Activated T-helper 1 cell treated with Interleukin-2 at 50 U/mL for 16 hours (primary cell): ENCODE results near the gene NFASC.

Source experiments
- DNase-seq: peaks from one replicate; pipeline ENCODE4 v3.0.0-alpha.2; 2020; ENCODE audit warnings: low read depth

The NFASC gene

DNA sequence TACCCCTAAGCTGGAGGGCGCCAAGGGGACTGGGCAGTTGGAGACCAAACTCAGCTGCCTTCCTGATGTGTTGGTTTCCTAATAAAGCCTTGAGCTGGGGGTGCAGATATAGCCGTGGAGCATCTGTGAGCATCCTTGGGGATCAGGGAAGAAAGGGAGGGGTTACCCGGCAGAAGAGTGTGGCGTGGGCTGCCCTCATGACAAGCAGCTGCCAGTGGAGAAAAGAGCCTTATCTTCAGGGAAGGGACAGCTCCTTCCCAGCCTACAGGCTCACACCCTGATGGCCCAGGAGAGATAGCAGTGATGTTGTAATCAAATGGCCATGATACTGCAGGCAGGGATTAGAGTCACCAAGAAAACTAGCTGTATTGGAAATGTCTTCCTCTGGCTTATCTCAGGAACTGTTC lies 10.8 kb upstream of the NFASC start:
- DNase-seq, result no peak

DNA sequence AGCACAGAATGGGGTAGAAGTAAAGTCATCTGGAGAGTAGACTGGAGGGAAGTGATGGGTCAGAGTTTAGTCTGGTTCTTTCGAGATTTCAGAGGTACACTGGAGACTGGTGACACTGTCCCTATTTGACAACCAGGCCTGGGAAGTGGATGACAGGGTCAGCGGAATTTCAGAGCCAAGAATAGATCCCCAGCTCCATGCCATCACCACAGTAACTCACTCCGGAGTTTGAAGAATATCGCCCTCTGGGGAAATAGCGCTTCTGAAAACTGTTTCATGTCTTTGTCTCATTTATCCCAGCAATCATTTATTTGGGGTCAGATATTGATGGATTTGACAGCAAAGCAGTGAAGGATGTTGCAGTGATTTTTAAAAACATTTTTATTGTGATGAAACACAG lies 7.6 kb upstream of the NFASC start:
- DNase-seq, result no peak

DNA sequence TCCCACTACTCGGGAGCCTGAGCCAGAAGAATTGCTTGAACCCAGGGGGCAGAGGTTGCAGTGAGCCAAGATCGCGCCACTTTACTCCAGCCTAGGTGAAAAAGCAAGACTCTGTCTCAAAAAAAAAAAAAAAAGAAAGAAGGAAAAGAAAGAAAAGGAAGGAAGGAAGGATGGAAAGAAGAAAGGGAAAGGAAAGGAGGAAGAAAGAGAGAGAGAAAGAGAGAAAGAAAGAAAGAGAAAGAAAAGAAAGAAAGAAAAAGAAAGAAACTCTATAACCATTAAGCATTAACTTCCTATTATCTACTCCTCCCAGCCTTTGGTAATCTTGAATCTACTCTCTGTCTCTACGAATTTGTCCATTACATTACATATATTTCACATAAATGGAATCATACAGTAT lies 6.9 kb upstream of the NFASC start:
- DNase-seq, result no peak

DNA sequence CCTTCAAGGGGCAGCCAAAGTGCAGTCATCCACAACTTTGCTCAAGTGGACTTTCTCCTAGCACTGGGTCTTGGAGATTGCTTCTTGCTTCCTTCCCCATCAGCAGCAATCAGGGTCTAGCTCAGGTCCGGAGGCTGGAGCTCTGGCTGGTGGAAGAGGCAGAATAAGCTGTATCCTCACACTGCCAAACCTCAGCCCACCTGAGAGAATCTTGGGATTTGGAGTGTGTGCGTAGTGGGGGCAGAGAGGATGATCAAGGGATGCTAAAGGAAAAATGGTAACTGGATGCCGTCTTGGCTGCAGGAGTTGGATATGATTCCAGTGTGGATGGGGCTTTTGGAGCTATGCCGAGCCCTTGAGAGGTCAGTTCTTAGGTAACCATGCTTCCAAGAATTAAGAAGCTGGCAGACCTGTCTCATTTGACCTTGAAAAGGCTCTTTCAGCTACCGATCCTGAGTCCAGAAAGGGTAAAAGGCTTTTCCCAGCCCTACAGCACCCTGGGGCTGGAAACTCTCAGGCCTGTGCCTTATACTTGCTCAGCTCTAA lies 4.5 kb upstream of the NFASC start:
- DNase-seq, result no peak

DNA sequence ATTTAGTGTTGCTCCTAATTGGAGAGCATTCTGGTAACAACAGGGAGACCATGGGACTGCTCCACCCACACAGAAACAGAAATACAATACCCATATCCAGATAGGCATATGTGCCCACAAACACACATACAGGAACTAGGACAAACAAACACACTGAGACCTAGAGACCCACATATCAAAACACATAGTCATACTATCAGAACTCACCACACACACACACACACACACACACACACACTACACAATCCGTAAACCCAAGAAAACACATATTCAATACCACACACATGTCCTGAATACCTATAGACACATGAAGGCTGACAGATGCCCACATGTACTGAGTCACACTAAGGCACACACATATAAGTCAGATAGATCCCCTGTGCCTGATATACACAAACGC lies 3.5 kb upstream of the NFASC start:
- DNase-seq, result no peak

DNA sequence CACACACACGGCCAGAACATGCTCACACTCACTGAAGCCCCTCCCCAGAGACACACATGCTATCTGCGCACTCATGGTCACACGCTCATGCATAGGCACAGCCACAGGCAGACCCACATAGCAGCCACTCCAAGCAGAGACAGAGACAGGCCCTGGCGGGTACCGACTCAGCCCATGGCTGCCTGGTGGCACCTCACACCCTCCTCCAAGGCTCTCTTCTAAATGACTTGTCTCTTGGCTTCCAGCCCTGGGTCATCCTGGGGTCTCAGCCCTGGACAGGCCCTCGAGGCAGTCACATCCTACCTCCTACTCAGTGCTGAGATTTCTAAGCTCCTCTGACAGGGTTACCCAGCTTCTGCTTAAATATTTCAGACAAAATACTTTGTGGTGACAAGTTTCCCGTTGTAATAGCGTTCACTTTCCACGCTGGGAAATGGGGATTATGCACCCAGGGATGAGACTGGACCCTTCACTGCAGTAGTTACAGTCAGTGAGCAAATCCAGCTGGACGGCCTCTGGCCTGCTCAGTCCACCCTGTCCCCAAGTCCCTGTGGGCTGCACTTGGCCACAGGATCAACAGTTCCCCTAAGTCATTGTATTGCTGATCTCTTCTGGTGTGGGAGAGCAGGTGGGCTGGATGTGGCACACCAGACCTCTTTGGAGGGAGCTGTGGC lies 2.9 kb upstream of the NFASC start:
- DNase-seq, result no peak

DNA sequence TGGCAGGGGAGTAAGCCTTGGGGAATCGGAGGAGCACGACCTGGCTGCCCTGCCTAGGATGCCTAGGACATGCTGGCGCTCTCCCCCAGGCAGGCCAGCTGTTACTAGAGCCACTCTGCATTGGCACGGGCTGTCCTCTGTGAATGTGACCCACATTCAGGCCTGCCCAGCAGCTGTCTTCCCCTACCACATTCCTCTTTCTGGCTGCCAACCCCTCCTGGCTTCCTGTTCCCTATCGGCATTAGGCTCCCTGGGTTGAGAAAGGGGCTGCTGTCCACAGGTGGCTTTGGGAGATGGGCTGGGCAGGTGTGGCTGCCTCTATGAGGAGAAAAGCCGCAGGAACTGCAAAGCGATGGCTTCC lies 2.3 kb upstream of the NFASC start:
- DNase-seq, result no peak

DNA sequence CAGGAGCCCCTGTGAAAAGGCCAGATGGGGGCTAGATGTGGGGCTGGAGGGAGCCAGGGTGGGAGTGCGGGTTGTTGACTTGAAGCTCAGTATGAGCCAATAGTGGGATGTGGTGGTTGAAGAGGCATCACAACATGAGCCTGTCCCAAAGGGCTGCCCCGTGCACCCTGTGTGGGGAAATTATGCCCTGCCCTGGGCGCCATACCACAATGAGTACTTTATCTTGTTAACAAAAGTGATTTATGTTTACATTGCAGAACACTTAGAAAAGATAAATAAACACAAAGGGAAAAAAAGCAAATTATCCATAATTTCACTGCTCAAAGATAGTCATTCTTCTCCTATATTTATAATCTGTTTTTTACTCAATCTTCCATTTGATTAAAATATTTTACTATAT lies 1.6 kb upstream of the NFASC start:
- no peak for DNase-seq

DNA sequence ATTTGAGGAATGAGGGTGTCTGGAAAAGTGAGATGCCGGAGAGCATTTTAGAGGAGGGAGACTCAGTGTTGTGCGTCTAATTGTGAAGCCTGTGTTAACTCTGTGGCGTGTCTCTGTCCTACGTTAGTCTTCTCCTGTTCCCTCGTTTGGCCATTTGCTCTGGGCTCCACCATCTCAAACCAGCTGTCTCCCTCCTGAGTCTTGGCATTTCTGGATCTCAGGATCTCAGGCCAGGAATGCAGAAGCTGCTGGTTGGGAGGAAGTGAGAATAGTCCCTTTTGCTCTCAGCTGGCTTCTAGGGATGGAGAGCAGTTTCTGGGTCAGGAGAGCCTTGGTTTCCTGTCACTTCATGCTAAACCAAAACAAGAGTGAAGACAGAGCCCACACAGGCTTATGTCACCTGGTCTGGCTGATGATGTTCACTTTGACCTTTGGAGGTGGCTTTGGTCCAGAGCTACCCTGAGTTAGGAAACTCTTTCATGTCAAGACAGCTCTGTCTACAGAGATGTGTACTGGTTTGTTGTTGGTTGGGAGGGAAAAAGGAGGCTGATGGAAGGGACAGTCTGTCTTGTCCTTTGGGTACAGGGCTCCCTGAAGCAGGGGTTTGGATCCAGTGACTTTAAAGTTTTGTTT lies 859 bp downstream of the NFASC start:
- DNase-seq, result no peak

DNA sequence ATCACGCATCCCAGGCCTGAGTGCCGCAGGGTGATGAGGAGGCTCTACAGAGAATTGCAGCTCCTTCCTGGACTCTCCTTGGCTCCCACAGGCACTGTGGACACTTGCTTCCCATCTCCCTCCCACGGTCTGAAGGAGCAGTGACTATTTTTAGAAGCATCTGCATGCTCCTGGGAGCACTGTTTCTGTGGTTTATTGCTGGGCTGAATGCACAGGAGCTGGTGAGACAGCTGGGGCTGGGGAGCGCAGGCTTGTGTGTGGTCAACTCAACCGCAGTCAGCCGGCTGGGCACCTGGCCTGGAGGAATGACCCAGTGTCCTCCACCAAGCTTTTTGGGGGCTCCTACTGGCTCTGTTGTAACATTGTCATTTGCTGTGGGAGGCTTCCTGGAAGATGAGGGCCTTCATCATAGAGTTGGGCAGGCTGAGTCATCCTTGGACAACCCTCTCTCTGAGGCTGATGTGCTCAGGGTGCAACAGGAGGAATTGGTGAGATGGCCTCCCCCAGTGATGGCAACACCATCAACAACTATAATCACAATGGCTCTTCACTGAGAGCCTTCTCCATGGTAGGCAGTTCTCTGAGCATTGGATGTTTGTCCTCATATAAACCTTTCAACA lies 1.7 kb downstream of the NFASC start:
- no peak for DNase-seq

DNA sequence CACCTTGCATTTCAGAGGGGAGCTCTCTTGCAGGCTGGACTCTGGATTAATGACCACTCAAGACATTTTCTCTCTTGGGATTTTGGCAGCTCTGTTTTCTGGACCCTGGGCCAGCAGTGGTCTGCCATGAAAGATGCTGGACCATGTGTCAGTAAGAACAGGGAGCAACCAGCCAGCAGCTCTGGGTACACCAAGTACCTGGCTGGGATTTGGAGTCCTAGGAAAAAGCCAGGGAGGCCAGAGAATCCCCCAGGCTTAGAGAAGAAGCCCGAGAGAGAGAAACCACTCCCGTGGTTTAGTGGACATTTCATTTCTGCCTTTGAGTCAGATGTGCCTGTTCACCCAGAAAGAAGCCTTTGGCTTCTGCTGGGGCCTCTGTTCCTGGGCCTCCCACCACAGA lies 2.5 kb downstream of the NFASC start:
- DNase-seq, result no peak

DNA sequence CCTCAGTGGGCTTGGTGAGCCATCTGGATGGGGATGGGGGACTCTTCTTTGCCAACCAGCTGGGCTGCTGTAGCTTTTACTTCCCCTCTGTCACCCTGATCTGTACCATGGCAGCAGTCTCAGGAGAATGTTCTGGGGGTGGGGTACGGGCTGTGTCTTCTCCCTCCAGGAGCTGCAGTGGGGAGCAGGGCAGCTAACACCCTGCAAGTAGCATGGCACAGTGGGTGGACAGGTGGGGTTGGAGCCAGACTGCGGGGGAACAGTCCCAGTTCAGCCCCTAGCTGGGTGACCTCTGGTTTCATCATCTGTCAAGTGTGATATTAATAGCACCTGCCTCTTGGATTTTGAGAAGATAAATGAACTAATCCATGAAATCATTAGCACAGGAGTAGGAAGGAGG lies 3.1 kb downstream of the NFASC start:
- no peak for DNase-seq

DNA sequence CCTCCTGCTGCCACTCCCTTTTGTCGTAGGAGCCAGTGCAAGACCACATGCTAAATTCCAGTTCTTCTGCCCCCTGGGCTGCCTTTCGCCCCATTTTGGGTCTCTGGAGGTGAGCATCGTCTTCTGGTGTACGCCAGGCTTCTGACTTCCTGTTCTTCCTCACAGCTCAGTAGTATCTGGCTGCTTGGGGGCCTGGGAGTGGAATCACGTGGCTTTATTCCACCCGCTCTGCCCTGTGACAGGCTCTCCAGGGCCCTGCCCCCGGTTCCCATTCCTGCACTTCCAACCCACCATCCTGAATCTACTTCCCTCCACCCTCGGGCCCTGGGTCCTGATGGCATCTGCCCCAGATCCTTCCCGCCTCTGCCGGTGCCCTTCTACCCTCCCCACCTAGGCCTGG lies 3.6 kb downstream of the NFASC start:
- no peak for DNase-seq

DNA sequence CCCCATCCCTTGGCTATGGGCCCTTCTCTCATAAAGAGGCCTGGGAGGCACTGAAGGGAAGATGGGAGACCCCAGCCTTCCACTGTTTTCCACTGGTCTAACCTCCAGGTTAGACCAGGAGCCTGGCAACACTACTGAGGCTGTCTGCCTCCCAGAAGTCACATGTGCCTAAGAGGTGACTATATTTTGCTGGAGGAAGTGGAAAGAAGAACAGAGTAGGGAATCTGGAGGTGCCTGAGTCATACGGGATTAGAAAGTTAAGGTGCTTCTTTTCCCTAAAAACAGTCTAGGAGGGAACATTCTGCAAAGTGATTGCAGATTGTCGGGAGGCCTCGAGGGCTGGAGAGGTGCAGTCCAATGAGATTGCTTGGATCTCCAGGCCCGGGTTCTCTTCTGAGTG lies 4.6 kb downstream of the NFASC start:
- DNase-seq, result no peak

DNA sequence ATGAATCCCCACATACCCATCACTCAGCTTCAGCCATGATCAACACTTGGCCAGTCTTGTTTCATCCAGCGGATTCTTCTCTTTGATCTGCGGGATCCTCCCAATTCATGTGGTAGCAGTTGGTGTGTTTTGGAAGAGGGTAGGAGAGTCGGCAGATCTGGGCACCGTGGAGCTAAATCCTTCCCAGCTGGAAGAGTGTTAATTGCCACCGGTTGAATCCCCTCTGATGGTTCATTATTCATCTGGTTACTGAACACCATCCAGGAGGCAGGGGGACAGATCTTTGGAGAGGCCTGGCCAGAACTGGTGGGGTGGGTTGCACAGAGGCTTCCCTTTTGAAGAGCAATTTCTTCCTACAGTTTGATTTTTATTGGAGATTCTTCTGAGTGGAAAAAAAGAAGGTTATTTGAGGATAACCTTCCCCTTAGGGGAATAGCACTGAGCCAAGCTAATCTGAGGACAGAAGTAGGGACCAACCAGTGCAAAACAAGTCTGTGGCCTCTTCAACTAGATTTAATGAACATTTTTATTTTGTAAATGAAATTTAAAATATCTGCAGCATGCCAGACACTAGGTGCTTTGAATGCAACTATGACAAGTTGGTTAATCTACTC lies 8.1 kb downstream of the NFASC start:
- DNase-seq, result no peak

DNA sequence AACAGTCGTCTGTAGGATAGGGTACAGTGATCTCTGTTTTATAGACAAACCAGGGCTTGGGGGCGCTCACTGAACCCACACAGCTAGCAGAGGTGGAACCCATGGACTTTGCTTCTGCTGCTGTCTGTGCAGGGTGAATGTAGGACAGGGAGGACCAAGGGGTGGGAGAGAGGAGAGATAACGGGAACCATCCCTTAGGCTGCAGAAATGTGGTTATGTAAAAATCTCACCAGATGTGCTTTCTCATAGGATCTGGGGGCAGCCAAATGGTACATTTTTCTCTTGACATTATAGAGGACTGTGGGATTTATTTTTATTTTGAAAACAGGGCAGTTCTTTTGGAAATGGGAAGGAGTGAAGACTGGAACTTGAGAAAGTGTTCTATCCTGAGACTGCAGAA lies 8.7 kb downstream of the NFASC start:
- no peak for DNase-seq

DNA sequence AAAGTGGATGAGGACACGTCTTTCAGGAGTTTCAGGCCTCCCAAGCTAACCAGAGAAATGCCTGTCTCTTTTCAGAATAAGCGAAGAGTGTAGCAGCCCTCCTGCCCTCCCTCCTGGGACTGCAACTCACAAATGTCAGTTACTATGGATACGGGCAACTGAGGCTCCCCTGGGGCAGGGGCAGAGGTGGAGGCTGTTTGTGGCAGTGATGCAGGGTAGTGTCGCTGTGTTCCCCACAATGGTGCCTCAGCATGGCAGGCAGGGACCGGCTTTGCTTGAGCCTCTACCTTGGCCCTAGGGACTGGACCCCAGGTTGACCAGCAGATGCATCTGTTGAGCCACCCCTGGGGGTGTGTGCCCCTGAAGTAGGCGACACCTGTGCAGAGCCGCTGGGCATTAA lies 10.2 kb downstream of the NFASC start:
- DNase-seq, result no peak

DNA sequence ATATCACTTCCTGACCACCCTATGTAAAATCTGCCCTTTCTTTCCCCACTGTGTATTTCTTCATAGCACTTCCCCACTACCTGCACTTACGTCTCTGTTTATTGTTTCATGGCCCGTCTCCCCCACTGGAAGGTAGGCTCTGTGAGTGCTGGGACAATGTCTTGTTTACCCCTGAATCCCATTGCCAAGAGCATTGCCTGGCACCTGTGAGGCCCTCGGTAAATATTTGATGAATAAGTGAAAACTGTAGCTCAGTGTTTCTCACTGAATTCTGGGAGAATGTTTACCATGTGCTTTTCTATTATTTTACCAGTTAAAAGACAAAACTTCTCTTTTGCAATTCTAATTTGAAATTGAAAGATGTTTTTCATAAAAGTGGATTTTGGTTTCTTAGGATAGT lies 11.8 kb downstream of the NFASC start:
- DNase-seq, result no peak

DNA sequence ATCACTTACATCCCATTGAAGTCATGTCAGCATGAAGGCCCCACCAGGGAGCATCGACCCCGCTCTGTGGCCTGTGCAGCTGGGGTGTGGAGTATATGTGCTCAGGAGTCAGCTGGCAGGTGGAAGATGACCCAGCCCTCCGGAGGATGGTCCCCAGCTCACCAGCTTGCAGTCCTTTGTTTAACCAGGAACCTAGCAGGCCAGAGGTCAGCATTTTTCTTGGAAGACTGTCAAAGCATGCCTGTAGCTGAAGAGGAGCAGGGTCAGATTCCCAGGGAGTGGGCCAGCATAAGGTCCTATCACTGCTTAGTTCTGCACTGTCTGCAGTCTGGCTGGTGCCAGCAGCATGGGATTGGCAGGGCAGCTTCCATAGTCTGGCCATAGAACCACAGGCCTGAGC lies 12.7 kb downstream of the NFASC start:
- DNase-seq, result no peak

DNA sequence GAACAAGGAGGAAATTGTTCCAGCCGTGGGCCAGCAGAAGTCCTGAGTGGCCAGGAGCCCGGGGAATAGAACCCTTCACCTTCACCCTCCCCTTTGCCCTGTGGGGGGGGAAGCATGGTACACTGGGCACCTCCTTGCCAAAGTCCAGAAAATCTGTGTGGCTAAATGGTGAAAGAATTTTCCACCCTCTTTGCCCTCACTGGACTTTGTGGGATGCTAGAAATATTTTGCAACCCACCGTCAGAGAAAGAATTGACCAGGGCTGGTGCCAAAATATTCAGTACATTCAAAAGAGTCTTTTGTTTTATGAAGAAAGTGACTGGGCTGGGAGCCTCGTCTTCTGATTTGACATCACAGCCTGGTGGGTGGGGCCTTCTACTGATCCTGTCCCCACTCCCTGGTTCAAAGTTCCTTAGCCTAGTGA lies 14.6 kb downstream of the NFASC start:
- DNase-seq, result no peak

DNA sequence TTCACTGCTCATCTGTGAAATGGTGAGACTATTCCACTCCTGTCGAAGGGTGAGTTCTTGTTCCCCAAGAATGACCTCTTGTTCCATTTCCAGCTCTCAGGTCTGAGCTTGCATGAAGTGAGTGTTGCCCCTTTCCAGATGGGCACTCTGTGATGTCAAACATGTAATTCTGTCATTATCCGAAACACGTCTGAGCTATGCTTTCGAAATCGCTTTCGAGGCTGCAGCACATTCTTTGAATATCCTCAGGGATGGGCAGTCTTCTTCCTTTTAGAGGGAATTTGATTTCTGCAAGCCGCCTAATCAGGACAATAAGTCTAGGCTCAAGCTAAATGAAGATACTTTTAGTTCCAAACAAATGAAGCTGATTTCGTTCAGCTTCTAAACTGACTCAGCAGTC lies 15.1 kb downstream of the NFASC start:
- DNase-seq, result no peak

DNA sequence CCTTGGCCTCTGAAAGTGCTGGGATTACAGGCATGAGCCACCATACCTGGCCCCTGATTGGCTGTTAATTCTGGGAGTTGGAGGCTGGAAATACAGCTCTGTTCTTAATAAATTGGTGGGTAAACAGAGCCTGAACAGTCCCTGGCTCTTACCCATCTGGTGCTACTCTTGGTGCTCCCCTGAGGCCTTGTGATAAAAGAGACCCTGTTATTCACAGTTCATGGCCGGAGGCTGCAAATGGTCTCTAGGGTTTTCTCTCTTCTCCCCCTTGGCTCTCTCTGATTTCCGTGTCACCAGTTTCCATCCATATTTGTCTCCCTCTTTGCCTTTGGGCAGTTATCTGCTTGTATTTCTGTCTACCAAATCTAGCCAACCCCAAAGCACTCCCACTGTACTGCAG lies 17.2 kb downstream of the NFASC start:
- no peak for DNase-seq

DNA sequence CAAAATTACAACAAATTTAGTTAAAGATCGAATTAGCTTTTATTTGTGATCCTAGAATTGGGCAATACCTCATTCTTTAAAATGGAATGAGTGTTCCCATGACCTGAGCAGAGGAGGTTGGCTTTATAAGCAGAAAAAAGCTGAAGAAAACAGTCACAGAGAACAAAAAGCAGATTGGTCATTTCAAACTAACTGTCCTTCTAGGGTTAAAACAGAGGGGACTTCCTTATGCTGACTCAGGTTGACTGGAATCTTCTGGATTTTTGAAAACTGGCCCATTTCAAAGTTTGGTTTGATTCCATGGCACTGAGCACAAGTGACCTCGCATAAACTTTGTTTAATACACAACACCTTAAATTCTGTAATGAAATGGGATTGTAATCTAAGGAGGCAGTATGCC lies 17.6 kb downstream of the NFASC start:
- no peak for DNase-seq
